Hepatocyte (in vitro differentiated cells): ENCODE data around the gene CCM2L.

Experiments used
- CTCF ChIP-seq: fragments of 200-600 bp; sonication (generic); IDR thresholded peaks from 2 replicates; pipeline ENCODE4 v1.5.1; 2016; ENCODE audit warnings: antibody characterized with exemption, mild to moderate bottlenecking; ENCODE audit not compliant: poor library complexity
- EZH2 ChIP-seq: fragments of 200-600 bp; sonication (generic); IDR thresholded peaks from 2 replicates; pipeline ENCODE4 v1.6.1; 2016; ENCODE audit warnings: antibody characterized with exemption, mild to moderate bottlenecking, borderline replicate concordance
- EZH2phosphoT487 ChIP-seq: fragments of 200-600 bp; sonication (generic); IDR thresholded peaks from one replicate; pipeline ENCODE4 v1.6.1; 2018; ENCODE audit warnings: antibody characterized with exemption, mild to moderate bottlenecking, low read depth, moderate library complexity; ENCODE audit not compliant: unreplicated experiment, severe bottlenecking

DNA sequence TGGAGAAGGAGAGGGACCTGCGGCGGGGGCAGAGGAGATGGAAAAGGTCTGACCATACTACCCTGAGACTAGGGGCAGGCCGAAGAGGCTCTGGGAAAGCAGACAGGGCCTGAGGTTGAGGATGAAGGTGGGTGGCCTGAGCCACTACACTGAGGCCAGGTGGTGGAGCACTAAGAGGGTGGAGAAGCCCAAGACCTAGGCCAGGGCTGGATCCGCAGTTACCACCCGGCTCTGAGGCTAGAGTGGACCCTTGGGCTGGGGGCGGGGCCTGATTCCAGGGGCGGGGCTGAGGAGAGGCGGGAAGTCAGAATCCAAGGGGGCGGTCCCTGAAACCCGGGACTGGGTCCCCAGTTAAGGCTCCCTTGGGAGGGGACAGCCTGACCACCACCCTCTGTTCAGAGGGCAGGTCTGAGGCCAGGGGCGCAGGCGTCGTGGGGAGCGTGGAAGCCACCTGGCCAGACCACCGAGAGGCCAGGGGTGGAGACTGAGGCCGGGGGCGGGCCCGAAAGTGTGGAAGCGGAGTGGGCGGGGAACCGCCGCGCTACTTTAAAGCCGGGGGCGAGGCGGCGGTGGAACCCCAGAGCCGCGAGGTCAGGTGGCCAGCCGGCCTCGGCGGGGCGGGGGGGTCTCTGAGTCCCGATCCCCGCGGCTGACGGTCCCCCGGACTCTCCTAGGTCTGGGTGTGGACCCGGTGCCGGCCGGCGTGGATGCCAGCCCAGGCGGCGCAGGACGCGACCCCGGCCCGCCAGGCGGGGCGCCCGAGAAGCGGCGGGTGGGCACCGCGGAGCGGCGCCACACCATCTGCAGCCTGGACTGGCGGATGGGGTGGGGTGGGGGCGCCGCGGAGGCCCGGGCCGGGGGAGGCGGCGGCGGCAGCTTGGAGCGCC, 8.3 kb downstream of the CCM2L start:
- TF ChIP-seq EZH2 (no peak), CTCF (peak; percentile 20), EZH2phosphoT487 (no peak)
